Measurements from ENCODE around the gene NAPA.

DNA sequence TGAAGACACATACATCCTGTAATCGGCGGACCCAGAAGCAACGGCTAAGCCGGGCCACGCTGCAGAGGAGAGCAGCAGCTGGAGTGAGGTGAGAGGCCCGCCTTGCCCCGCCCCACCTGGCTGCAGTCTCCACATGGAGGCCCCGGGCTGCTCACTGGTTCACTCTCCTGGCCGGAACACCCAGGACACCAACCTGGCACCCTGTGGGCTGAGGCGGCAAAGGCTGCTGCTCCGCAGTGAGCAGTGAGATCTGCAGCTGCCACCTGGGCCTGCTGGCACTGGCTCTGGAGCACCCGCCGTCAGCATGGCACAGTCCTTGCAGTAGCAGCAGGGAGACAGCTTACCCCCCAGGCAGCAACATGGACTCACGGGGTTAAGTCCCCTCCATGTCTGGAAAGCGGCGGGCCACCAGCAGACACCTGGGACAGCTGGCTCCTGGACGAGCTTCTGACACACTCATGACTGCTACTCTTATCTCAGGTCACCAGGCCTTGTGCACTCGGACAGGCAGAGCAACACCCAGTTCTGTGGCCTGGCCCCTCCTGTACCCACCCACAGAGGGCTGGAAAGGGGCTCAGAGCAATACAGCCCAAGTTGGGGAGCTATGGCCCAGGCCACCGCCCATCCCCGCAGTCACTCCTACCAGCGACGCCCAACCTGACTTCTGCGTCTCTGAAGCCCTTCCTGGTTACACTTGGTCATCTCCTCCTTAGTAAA, 17.7 kb downstream of the NAPA start:
- no peak for TF ChIP-seq ATF1 (CRISPR knock-in tag; IDR thresholded peaks at IDR 0.05)
- TF ChIP-seq, protein P1, sequence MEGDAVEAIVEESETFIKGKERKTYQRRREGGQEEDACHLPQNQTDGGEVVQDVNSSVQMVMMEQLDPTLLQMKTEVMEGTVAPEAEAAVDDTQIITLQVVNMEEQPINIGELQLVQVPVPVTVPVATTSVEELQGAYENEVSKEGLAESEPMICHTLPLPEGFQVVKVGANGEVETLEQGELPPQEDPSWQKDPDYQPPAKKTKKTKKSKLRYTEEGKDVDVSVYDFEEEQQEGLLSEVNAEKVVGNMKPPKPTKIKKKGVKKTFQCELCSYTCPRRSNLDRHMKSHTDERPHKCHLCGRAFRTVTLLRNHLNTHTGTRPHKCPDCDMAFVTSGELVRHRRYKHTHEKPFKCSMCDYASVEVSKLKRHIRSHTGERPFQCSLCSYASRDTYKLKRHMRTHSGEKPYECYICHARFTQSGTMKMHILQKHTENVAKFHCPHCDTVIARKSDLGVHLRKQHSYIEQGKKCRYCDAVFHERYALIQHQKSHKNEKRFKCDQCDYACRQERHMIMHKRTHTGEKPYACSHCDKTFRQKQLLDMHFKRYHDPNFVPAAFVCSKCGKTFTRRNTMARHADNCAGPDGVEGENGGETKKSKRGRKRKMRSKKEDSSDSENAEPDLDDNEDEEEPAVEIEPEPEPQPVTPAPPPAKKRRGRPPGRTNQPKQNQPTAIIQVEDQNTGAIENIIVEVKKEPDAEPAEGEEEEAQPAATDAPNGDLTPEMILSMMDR (IDR thresholded peaks at IDR 0.05): no peak
- TF ChIP-seq ESRRA (CRISPR knock-in tag; IDR thresholded peaks at IDR 0.05; ENCODE audit: borderline replicate concordance): no peak
- no peak for TF ChIP-seq GTF2I (CRISPR knock-in tag; conservative IDR thresholded peaks at IDR 0.05)
- no peak for TF ChIP-seq ZNF263 (CRISPR knock-in tag; IDR thresholded peaks at IDR 0.05; ENCODE audit: low read depth)
